ENCODE results near the gene SGCD.

The SGCD gene

DNA sequence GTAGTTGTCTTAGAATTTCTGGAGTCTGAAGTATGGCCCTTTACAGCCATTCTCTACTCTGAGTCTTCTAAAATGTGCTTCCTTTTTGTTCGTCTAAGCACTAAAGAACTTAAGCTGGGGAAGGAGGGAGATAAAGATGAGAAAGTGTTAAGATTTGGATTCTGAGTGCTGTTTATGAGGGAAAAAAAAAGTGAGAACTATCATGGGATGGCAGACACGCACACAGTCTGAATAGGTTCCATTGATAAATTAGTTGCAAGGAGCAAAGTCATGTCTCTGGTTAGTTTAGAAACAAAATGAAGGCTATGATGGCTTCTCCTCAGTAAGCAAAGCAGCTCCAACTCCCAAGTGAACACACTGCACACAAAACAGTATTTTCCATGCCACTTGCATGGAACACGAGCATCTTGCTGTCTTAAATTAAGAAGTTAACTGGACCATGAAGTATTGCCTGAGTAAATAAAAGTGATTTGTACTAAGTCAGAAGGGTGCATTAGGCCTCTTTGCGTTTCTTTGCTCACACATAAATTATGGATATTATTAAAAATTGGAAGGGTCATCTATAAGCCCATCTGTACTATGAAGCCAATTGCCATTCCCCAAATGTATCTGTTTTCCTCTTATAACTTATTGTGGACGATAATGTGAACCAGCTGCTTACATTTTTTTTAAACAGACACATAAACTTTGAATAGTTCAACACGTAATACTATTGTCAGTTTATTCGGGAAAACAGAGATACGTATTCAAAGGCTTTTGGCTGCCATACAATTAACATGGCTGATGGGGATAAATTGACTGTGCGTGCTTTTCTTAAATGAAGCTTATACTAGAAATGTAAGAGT is 199.3 kb downstream of the SGCD start:
- H3K27ac ChIP-seq = no peak overlapping the region
- TF ChIP-seq, protein P1, sequence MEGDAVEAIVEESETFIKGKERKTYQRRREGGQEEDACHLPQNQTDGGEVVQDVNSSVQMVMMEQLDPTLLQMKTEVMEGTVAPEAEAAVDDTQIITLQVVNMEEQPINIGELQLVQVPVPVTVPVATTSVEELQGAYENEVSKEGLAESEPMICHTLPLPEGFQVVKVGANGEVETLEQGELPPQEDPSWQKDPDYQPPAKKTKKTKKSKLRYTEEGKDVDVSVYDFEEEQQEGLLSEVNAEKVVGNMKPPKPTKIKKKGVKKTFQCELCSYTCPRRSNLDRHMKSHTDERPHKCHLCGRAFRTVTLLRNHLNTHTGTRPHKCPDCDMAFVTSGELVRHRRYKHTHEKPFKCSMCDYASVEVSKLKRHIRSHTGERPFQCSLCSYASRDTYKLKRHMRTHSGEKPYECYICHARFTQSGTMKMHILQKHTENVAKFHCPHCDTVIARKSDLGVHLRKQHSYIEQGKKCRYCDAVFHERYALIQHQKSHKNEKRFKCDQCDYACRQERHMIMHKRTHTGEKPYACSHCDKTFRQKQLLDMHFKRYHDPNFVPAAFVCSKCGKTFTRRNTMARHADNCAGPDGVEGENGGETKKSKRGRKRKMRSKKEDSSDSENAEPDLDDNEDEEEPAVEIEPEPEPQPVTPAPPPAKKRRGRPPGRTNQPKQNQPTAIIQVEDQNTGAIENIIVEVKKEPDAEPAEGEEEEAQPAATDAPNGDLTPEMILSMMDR (conservative IDR thresholded peaks at IDR 0.05) = no peak
- no peak for TF ChIP-seq ZFX (IDR thresholded peaks at IDR 0.05)

DNA sequence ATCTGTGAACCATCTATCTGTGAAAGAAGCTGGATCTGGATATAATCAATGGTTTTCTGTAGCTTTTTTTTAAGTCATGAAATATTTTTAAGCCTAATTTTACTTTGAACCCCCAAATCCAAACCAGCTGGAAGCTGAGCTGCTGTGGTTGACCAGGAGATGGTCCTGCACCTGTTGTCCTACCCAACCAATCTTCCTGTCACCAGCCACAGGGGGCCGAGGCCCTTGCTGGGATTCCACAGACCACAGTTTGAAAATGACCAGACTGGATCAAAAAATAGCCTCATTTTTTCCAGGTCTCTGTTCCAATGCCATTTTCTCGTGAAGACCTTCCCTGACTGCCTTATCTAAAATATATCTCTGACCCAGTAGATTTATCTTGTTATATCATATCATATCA is 200.6 kb downstream of the SGCD start:
- H3K27ac ChIP-seq = no peak overlapping the region

DNA sequence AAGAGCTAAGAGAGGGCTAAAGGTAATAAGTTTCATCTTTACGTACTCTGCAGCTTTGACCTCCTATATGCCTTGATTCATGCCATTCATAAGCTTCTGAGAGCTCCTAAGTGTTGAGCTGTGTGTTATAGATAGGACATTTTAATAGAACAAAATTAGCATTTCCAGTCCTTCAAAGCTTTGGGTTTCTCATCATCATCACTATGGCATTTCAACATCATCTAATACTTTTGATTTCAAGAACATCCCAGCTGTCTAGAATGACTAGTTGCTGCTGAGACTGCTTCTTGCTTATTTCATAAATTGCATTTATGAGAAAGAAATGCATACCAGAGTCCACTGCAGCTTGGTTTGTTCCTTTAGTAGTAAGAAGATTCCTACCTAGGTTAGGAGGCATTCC is 201.7 kb downstream of the SGCD start:
- TF ChIP-seq, protein P1 (conservative IDR thresholded peaks at IDR 0.05) = no peak
- no peak for TF ChIP-seq ZFX (IDR thresholded peaks at IDR 0.05)

More for the DNA sequence above, 200.6 kb downstream of the SGCD start:
- TF ChIP-seq ZFX (IDR thresholded peaks at IDR 0.05) = no peak
- TF ChIP-seq, protein P1 (conservative IDR thresholded peaks at IDR 0.05) = no peak

DNA sequence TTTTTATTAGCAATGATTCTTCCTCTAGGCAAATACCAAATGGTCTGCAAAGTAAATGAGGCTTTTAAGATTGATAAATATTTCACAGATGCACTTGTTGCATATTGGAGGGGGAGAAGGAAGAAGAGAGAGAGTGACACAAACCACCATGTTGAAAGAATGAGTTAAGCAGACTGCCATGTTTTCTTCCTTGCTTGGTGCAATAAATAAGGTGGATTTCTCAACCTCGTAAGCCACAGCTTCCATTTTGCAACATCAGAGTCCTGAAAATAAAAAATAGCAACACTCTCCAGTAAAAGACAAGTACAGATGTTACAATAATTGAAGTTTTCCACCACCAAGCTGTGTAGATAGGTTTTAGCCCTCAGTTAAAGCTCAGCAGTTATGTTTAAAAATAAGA is 202.9 kb downstream of the SGCD start:
- no peak overlapping the region for H3K27ac ChIP-seq

More for the DNA sequence above, 201.7 kb downstream of the SGCD start:
- no peak overlapping the region for H3K27ac ChIP-seq

DNA sequence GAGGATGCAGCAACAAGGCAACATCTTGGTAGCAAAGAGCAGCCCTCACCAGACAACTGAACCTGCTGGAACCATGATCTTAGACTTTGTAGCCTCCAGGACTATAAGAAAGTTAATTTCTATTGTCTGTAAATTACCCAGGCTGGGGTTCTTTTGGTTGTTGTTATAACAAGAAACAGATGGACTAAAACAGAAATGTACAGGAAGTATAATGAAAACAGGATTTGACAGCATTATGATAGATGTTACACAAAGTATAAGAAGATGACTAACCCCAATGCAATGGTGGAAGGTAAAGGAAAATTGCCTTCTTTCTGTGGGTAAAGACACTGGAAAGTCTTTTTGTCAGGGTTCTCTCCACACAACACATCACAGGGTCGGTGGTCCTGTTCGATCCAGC is 204.2 kb downstream of the SGCD start:
- TF ChIP-seq, protein P1 (conservative IDR thresholded peaks at IDR 0.05) = no peak
- TF ChIP-seq ZFX (IDR thresholded peaks at IDR 0.05) = no peak
- H3K27ac ChIP-seq = no peak overlapping the region

More for the DNA sequence above, 202.9 kb downstream of the SGCD start:
- TF ChIP-seq, protein P1 (conservative IDR thresholded peaks at IDR 0.05) = no peak
- no peak for TF ChIP-seq ZFX (IDR thresholded peaks at IDR 0.05)

DNA sequence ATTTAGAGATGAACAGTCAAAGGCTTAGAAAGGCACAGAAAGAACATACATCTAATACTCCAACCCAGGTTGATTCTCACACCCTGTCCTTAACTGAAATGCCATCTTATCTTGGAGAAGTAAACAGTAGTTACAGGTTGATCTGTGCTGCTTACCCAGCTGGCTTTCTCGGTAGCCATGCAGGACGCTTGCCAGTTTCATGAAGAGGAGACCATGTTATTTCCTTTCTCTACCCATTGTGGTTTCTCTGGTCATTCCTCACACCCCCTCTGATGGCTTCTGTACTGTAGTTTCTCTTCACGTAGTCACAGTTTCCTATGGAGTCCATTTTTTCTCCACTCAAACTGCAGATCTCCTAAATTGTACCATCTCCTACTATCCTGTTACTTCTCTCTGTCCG is 206.0 kb downstream of the SGCD start:
- no peak overlapping the region for H3K27ac ChIP-seq
- TF ChIP-seq, protein P1 (conservative IDR thresholded peaks at IDR 0.05) = no peak
- TF ChIP-seq ZFX (IDR thresholded peaks at IDR 0.05) = no peak

DNA sequence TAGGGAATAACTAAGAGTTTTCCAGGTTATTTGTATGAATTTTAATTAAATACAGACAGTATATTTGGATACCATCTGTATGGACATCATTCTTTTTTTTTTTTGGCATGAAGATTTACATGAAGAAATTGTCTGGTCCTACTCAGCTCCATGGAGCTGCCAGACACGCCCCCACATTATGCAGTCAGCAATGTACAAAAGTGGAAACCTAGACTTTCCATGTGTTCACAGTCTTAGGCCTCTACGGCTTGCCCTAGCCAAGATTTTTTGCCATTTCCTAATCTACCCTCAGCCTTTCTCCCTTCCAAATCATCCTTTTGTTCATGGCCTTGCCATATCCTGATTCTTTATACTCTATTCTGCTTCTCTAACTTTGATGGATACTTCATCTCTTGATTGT is 207.1 kb downstream of the SGCD start:
- no peak overlapping the region for H3K27ac ChIP-seq
- TF ChIP-seq ZFX (IDR thresholded peaks at IDR 0.05) = no peak
- TF ChIP-seq, protein P1 (conservative IDR thresholded peaks at IDR 0.05) = no peak

All from C4-2B (cell line).